Karpas-422 (cell line): ENCODE results near the gene TUBA4A. TPM values are rescaled to one million over a fixed set of nuclear protein-coding genes. Genes with fewer than 3 reads are reported as not detected.
"Not testable (repeated sequence)": the region's sequence is repeated elsewhere in the genome, so short reads cannot be mapped to it uniquely, and the experiment has no call there.

Experiments
- DNase-seq: peaks from one replicate; pipeline ENCODE4 v3.0.0-alpha.2; 2015
- H2AFZ ChIP-seq: fragments of 200-600 bp; sonication (generic); 2 replicates; pipeline ENCODE4 v1.6.1; 2014; ENCODE audit warnings: antibody characterized with exemption, low read length, mixed read lengths
- H3K27ac ChIP-seq: fragments of 200-600 bp; sonication (generic); 2 replicates; pipeline ENCODE4 v1.5.1; 2014; ENCODE audit warnings: mild to moderate bottlenecking, low read length, moderate library complexity
- H3K27me3 ChIP-seq: fragments of 200-600 bp; sonication (generic); 2 replicates; pipeline ENCODE4 v1.6.1; 2014; ENCODE audit warnings: low read length, mixed read lengths
- H3K36me3 ChIP-seq: fragments of 200-600 bp; sonication (generic); 2 replicates; pipeline ENCODE4 v1.6.1; 2014; ENCODE audit warnings: low read length, mixed read lengths; ENCODE audit not compliant: insufficient read depth
- H3K4me1 ChIP-seq: fragments of 200-600 bp; sonication (generic); 2 replicates; pipeline ENCODE4 v1.6.1; 2014; ENCODE audit warnings: mild to moderate bottlenecking, low read length, mixed read lengths
- H3K4me2 ChIP-seq: fragments of 200-600 bp; sonication (generic); 2 replicates; pipeline ENCODE4 v1.6.1; 2014; ENCODE audit warnings: low read length, low read depth, mild to moderate bottlenecking; ENCODE audit not compliant: poor library complexity, severe bottlenecking
- H3K4me3 ChIP-seq: fragments of 200-600 bp; sonication (generic); 2 replicates; pipeline ENCODE4 v1.5.1; 2014; ENCODE audit warnings: mild to moderate bottlenecking, antibody characterized with exemption, low read length, mixed read lengths
- H3K79me2 ChIP-seq: fragments of 200-600 bp; sonication (generic); 2 replicates; pipeline ENCODE4 v1.6.1; 2014; ENCODE audit warnings: mild to moderate bottlenecking, low read length, mixed read lengths
- H3K9ac ChIP-seq: fragments of 200-600 bp; sonication (generic); 2 replicates; pipeline ENCODE4 v1.6.0; 2014; ENCODE audit warnings: low read length
- H3K9me2 ChIP-seq: fragments of 200-600 bp; sonication (generic), shearing (Covaris generic); replicated peaks from 2 replicates; pipeline ENCODE4 v1.6.0; 2014; ENCODE audit warnings: mild to moderate bottlenecking, low read length, moderate library complexity; ENCODE audit not compliant: insufficient read depth
- H3K9me3 ChIP-seq: fragments of 300-700, 200-600 bp; sonication (generic); 2 replicates; pipeline ENCODE4 v1.6.1; 2014; ENCODE audit warnings: low read length, mixed read lengths
- H4K20me1 ChIP-seq: fragments of 200-600 bp; sonication (generic); 2 replicates; pipeline ENCODE4 v1.6.1; 2014; ENCODE audit warnings: mild to moderate bottlenecking, antibody characterized with exemption, low read length, low read depth; ENCODE audit not compliant: insufficient read depth
- total RNA-seq: library from RNA; depleted of rRNA; stranded (reverse); fragments of >200 nt; shearing (Covaris generic); gene quantifications from 2 replicates; pipeline ENCODE4 v1.2.3, GENCODE V29; 2014; ENCODE audit warnings: low replicate concordance

TUBA4A gene
- total RNA-seq, 1 experiment from 2014 or later = 61.8 TPM

DNA sequence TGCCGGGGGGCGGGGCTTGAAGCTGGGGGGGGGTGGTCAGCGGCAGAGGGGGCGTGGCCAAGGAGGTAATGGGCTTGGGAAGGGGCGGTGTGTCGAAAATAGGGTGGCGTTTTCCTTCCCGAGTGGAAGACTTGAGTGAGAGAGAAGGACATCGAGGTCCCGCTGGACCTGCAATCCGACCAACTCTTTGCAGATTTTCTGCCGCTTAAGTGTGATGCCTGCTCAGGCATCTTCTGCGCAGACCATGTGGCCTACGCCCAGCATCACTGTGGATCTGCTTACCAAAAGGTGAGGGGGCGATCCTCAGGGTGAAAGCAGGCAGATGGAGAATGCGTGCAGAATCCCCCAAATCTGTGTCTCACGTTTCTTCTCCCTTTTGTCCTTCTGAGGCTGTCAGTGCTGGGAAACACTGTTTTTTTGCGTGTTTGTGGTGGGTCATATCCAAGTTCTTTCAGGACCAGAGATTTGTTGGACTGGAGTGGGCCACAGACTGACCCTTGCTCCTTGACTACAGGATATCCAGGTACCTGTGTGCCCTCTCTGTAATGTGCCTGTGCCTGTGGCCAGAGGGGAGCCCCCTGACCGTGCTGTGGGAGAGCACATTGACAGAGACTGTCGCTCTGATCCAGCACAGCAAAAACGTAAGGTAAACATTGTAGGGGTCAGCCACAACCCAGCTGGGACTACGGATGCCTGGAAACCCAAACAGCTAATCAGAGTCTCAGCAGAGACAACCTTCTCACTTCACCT is 46.4 kb downstream of the TUBA4A start:
- H3K36me3 ChIP-seq = peaks cover 9% of the 10 kb centered on the region
- peak overlapping the region; percentile 76 for H3K4me3 ChIP-seq
- H3K4me1 ChIP-seq = peaks cover 16% of the 10 kb centered on the region
- peak overlapping the region; percentile 86 for H3K9ac ChIP-seq
- no peaks in the 10 kb centered on the region for H3K9me2 ChIP-seq
- peak overlapping the region; percentile 85 for H3K4me2 ChIP-seq
- peak overlapping the region; percentile 68; the same call in 1 of the 2 replicates for H3K27ac ChIP-seq
- H4K20me1 ChIP-seq = no peaks in the 10 kb centered on the region
- H3K27me3 ChIP-seq = no peaks in the 10 kb centered on the region
- peak; percentile 41 for DNase-seq
- no peak overlapping the region for H2AFZ ChIP-seq
- peaks cover 6% of the 10 kb centered on the region for H3K9me3 ChIP-seq
- no peaks in the 10 kb centered on the region for H3K79me2 ChIP-seq

DNA sequence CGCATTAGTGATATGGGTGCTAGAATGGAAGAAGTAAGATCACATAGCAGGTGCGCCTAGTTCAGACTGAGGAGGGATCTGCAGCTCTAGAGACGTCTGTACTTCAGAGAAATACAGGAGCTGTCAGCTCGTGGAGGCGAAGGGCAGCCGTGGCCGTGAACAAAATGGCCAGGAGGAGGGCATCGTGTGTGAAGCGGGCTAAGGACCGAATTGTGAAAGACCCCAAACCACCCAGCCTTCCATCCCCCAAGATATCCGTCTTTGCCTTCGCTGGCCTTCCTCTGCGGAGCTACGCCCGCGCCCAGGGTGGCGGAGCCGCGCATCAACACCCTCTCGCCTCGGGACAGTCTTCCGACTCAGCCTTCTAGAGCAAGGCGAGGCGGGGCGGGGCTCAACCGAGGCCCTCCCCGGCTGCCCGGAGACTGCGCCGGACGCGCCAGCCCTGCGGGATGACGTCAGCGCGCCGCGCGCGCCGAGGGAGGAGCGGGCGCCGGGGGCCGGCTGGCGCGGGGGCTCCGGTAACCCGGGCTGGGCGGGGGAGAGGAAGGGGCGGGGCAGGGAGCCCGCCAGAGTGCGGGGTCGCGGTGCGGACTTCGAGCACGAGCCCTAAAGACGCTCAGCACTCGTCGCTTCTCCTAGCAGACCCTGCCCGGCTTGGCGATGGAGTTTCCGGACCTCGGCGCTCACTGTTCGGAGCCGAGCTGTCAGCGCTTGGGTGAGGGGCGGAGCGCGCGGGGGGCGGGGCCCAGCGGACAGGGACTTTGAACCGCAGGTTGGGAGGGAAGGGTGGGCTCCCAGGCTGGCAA is 47.2 kb downstream of the TUBA4A start, which contains the start of gene ZFAND2B:
ZFAND2B (plus strand) TSS at position 455 of the 806 bp plus-strand sequence; CDS start at position 661, 206 bp downstream.
- Histone ChIP-seq H3K9me3 (peaks cover 6% of the 10 kb centered on the region), H3K4me3 (peak within 1 kb of the TSS; percentile 76), H3K27me3 (no peaks in the 10 kb centered on the region), H3K9me2 (no peaks in the 10 kb centered on the region), H3K79me2 (no peaks in the 10 kb centered on the region), H3K9ac (peak within 1 kb of the TSS; percentile 86), H2AFZ (peak within 1 kb of the TSS; percentile 80), H3K4me2 (peak within 1 kb of the TSS; percentile 85), H3K4me1 (peaks cover 16% of the 10 kb centered on the region), H3K36me3 (peaks cover 9% of the 10 kb centered on the region), H4K20me1 (no peaks in the 10 kb centered on the region), H3K27ac (peak within 1 kb of the TSS; percentile 68)
- peak; percentile 98 for DNase-seq

DNA sequence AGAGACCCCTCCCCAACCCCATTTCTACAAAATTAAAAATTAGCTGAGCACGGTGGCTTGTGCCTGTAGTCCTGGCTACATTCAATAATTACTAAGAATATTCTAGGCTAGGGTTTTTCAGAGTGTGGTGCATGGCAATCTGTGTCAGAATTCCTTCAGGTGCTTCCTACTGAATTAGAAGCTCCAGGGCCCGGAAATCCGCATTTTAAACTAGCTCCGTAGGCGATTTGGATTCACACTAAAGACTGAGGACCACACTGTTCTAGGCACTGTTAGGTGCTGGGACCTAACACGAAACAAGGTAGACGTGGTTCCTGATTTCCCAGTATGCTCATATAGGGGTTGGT is 47.8 kb downstream of the TUBA4A start:
- H2AFZ ChIP-seq = peak overlapping the region; percentile 80
- no peak for DNase-seq

DNA sequence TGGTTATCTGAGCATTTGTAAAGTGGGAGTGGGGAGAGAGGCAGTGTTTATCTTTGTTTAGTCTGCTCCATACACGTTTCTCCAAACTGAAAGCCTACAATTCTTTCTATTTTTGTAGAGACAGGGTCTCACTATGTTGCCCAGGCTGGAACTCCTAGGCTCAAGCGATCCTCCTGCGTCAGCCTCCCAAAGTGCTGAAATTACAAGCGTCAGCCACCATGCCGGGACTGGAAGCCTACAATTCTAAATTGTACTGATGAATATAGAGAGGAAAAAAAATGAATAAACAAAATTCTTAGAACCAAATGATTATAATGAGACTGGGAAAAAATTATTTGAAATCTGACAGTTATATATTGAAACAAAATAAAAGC is 48.6 kb downstream of the TUBA4A start:
- no peak overlapping the region for H3K27ac ChIP-seq
- H3K36me3 ChIP-seq = peaks cover 9% of the 10 kb centered on the region
- no peak overlapping the region for H3K4me2 ChIP-seq
- no peak overlapping the region for H3K9ac ChIP-seq
- H3K9me3 ChIP-seq = peaks cover 6% of the 10 kb centered on the region
- no peaks in the 10 kb centered on the region for H3K9me2 ChIP-seq
- no peak overlapping the region for H3K4me3 ChIP-seq
- no peak overlapping the region for H2AFZ ChIP-seq
- no peaks in the 10 kb centered on the region for H4K20me1 ChIP-seq
- DNase-seq = peak; percentile 30
- no peaks in the 10 kb centered on the region for H3K27me3 ChIP-seq
- peaks cover 16% of the 10 kb centered on the region for H3K4me1 ChIP-seq
- no peaks in the 10 kb centered on the region for H3K79me2 ChIP-seq

More for the DNA sequence above, 47.8 kb downstream of the TUBA4A start:
- no peaks in the 10 kb centered on the region for H3K27me3 ChIP-seq
- peak overlapping the region; percentile 85 for H3K4me2 ChIP-seq
- H3K79me2 ChIP-seq = no peaks in the 10 kb centered on the region
- peaks cover 9% of the 10 kb centered on the region for H3K36me3 ChIP-seq
- peak overlapping the region; percentile 68 for H3K27ac ChIP-seq
- H3K9me2 ChIP-seq = no peaks in the 10 kb centered on the region
- peak overlapping the region; percentile 76 for H3K4me3 ChIP-seq
- no peaks in the 10 kb centered on the region for H4K20me1 ChIP-seq
- peak overlapping the region; percentile 86 for H3K9ac ChIP-seq
- peaks cover 6% of the 10 kb centered on the region for H3K9me3 ChIP-seq
- H3K4me1 ChIP-seq = peaks cover 16% of the 10 kb centered on the region

DNA sequence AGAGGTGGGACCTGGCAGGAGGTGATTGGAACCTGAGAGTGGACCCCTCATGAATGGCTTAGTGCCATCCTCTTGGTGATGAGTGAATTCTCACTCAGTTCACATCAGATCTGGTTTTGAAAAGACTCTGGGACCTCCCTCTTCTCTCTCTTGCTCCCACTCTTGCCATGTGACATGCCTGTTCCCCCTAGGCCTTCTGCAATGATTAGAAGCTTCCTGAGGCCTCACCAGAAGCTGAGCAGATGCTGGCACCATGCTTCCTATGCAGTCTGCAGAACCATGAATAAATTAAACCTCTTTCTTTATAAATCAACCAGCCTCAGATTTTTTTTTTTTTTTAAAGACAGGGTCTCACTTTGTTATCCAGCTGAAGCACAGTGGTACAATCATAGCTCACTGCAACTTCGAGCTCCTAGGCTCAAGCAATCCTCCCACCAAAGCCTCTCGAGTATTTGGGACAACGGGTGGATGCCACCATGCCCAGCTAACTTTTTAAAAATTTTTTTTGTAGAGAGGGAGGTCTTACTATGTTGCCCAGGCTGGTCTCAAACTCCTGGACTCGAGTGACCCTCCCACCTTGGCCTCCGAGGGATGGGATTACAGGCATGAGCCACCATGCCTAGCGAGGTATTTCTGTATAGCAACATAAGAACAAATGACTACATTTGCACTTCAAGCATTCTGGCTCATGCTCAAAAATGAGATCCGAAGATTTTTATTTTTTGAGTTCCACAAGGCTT is 49.1 kb downstream of the TUBA4A start:
- H3K79me2 ChIP-seq = no peaks in the 10 kb centered on the region
- no peak overlapping the region for H3K4me3 ChIP-seq
- no peaks in the 10 kb centered on the region for H3K27me3 ChIP-seq
- peak; percentile 44 for DNase-seq
- no peak overlapping the region for H3K4me2 ChIP-seq
- no peak overlapping the region for H2AFZ ChIP-seq
- H3K4me1 ChIP-seq = peaks cover 16% of the 10 kb centered on the region
- no peaks in the 10 kb centered on the region for H3K9me2 ChIP-seq
- no peaks in the 10 kb centered on the region for H4K20me1 ChIP-seq
- H3K36me3 ChIP-seq = peaks cover 9% of the 10 kb centered on the region
- no peak overlapping the region for H3K9ac ChIP-seq
- no peak overlapping the region for H3K27ac ChIP-seq
- H3K9me3 ChIP-seq = peaks cover 6% of the 10 kb centered on the region

GRCh38 chr2:219201331-219201730 is 52.4 kb downstream of the TUBA4A start:
- H4K20me1 ChIP-seq, H3K4me2 ChIP-seq, H3K79me2 ChIP-seq, H3K27me3 ChIP-seq, H3K27ac ChIP-seq, H3K9ac ChIP-seq, H3K4me3 ChIP-seq, H3K36me3 ChIP-seq, H3K9me2 ChIP-seq, H3K9me3 ChIP-seq, H3K4me1 ChIP-seq, H2AFZ ChIP-seq, DNase-seq: not testable (repeated sequence)

GRCh38 chr2:219200502-219201326 is 53.0 kb downstream of the TUBA4A start:
- not testable (repeated sequence) for H3K4me1 ChIP-seq, H3K79me2 ChIP-seq, H3K9me3 ChIP-seq, H2AFZ ChIP-seq, H3K36me3 ChIP-seq, H4K20me1 ChIP-seq, H3K9me2 ChIP-seq, H3K4me2 ChIP-seq, H3K4me3 ChIP-seq, H3K9ac ChIP-seq, H3K27me3 ChIP-seq, H3K27ac ChIP-seq
- peak; percentile 40 for DNase-seq
